Stimulated activated CD8-positive, alpha-beta memory T cell treated with anti-CD3 and anti-CD28 coated beads, Interleukin-7, amount 100 ng/mL, for 48 hours (primary cell): Measurements from ENCODE around the gene ZSCAN18.
"Not testable (repeated sequence)": the region's sequence is repeated elsewhere in the genome, so short reads cannot be mapped to it uniquely, and the experiment has no call there.

Experiments used
- DNase-seq, 2 donors: peaks; one replicate each; pipeline ENCODE4 v3.0.0-alpha.2; 2020; ENCODE audit warnings: low read depth in 1 of 2; ENCODE audit errors: extremely low read depth in 1 of 2

Gene ZSCAN18

DNA sequence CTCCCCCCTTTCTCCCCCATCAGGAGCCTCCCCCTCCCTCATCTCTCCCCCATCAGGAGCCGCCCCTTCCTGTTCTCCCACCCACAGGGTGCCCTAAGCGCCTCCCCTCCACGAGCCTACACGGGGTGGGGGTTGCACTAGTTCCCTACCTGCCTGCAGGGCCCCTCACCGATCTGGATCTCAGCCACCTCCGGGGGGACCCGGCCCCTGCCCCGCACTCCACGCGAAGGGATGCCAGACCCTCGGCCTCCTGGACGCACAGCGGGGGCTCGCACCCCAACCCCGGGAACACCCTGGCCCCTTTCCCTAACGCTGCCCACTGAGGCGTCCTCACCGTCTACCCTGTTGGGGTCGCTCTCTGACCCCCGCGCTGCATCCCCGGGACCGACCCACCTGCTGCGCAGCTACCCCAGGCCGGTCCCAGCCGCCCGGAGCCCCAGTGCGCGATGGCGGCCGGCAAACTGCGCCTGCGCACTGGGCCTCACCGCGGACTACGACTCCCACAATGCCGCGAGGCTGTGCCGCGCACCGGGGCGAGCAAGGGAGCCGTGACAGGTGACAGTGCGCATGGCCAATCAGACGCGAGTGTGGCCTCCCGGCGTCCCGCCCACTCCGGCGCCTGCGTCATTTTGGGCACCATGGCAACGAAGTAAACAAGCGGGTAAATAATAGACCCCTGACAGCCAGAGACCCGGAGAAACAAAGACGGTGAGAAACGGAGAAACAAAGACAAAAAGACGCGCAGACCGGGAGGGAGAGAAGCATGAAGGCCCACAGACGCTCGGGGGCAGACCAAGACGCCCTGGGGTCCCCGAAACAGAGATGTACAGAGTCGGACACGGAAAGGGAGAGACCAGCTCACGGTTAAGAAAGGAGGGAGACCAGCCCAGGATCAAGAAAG, at the start of gene ZSCAN18:
Gene ZSCAN18, minus strand, starts transcription at position 451 of the 901 bp plus-strand sequence. CDS start 7,964 bp downstream, outside the sequence.
- peak; percentile 84 to 89 for DNase-seq

GRCh38 chr19:58147475-58147874, 49.4 kb upstream of the ZSCAN18 start:
- not testable (repeated sequence) for DNase-seq

DNA sequence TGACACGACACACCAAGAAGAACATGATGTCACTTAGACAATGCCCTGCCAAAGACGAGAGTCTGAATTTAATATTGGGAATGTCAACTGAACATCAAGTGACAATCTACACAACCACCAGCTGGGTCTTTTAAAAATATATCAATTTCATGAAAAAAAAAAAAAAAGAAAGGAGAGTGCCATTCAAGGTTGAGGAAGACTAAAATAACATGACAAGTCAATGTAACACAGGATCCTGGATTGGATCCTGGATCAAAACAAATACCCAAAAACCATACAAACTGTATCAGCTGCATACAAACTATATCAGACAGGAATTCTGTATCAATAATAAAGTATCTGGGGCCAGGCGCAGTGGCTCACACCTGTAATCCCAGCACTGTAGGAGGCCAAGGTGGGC, 47.8 kb upstream of the ZSCAN18 start:
- DNase-seq: no peak

- DNase-seq: no peak
These were observed 36.2 kb upstream of the ZSCAN18 start for GRCh38 chr19:58134244-58134643.

DNA sequence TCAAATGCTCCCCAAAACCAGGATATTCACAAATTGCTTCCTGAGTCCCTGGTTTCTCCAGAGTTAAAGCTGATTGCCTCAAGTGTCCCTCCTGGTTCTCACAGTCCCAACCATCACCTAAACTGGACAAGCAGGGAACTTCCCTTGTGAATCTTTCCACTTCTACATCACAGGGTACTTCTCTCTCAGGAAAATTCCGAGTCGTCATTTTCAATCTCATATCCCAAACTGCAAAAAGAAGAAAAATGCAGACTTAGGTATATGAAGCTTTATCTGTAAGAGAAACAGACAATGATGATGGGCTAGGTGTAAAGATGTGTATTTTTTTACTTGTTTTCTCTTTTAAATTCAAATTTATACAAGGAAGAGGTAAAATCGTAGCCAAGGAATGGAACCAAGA, 31.3 kb upstream of the ZSCAN18 start:
- no peak for DNase-seq

GRCh38 chr19:58128041-58128685, 30.1 kb upstream of the ZSCAN18 start:
- no peak for DNase-seq

DNA sequence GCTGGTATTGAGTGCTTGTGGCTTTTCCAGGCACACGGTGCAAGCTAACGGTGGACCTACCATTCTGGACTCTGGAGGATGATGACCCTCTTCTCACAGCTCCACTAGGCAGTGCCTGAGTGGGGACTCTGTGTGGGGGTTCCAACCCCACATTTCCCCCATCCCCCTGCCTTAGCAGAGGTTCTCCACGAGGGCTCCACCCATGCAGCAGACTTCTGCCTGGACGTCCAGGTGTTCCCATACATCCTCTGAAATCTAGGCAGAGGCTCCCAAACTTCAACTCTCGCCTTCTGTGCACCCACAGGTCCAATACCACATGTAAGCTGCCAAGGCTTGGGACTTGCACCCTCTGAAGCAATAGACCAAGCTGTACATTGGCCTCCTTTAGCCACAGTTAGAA, 25.3 kb upstream of the ZSCAN18 start:
- DNase-seq: no peak

- DNase-seq: no peak
These were observed 21.1 kb upstream of the ZSCAN18 start for GRCh38 chr19:58118979-58119733.

DNA sequence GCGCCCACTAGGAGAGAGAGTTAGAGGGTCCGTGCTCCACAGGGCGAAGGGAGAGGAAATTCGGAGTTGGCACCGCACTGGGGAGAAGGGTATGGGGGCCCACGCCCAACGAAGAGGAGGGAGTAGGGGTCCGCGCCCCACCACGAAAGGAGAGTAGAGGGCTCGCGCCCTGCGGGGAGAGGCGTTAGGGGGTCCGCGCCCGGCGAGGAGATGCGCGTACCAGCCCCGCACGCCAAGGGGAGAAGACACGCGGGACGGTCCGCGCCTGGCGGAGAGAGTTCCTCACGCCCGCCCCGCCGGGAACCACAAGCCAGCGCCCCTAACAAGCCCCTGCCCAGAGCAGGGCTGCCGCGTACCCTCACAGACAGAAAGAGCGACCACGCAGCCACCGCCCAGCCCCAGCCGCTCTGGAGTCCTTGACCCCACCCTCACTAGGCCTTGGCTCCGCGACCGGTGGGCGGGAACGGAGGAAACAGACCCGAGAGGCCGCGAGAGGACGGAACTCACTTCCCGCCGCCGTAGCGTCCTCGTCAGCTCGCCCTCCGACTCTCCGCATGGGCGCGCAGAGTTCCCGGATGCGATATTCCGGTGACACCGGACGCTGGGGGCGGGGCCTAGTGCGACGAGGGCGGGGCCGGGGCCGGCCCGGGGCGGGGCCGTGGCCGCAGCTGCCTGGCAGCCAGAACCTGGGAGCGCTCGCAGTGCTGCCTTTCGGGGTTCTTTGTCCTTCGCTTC, 20.0 kb upstream of the ZSCAN18 start:
- DNase-seq: no peak

- no peak for DNase-seq
These were observed 10.5 kb upstream of the ZSCAN18 start for GRCh38 chr19:58108546-58108817.

DNA sequence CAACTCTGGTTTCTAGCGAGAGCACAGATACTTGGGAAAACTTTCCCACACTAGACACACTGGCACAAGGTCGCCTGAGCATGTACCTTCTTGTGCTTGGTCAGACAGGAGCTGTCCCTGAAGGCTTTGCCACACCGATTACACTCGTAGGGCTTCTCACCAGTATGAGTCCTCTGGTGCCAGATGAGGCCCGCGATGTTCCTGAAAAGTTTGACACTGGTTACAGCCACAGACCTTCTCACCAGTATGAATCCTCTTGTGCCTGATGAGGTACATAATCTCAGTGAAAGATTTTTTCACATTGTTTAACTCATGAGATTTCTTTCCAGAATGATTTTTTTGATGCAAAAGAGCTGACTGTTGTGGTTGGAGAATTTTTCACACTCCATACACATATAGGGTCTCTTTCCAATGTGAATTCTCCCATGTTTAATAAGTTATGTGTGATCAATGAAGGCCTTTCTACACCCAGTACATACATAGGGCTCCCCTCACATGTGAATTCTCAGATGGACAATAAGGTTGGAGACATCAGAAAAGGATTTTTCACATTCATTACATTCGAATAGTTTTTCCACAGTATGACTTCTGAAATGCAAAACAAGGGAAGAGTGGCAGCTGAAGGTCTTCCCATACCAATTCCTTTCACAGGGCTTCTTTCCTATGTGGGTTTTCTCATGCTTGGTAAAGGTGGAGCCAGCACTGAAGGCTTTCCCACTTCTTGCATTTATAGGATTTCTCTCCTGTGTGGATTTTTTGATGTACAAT, 9.9 kb upstream of the ZSCAN18 start:
- no peak for DNase-seq

DNA sequence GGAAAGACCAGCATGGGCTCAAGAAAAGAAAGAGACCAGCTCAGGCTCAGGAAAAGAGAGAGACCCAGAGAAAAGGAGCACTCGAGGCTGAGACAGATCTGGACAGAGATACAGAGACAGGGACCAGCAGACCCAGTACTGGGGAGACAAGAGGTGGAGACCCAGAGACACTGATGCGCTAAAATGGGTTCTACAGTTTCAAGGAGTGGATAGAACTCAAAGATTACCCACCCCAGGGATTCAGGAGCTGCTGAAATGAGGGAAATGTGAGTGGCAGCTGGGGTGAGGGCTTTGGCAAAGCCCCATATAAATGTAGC, 609 bp upstream of the ZSCAN18 start:
- DNase-seq: no peak

DNA sequence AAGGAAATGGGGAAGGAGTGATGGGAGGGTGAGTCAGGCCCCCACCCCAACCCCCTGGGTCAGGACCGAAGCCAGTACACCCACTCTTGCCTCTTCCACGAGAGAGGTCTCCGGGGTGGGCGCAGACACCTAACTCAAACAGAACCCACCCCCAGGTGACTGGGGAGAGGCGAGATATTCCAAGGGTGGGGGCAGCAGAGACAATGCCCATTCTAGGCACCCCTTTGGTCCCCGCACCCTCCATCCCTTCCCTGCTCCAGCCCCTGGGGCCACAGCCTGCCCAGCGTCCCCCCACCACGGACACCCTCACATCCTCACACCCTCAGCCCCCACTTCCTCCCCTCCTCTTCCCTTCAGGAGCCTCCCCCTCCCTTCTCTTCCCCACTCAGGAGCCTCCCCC, 682 bp downstream of the ZSCAN18 start:
- DNase-seq: no peak

- DNase-seq: no peak
These were observed 1.1 kb downstream of the ZSCAN18 start for GRCh38 chr19:58096884-58097283.

DNA sequence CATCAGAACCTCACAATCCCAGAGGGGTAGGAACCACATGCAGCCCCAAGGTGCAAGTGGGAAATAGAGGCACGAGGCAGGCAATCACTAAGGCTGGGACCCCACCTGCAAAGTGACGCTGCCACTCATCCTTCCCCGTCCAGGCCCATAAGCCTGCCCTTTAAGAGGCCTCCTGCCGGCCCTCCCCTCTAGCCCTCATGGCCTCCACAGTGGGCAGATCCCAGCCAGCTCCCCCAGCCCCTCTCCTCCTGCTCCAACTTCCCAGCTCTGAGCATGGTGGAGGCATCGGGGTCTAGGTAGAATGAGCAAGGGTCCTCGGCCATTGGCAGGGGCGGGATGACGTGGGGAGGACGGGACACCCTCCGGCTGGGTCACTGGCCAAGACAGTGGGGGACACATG, 2.7 kb downstream of the ZSCAN18 start:
- no peak for DNase-seq

DNA sequence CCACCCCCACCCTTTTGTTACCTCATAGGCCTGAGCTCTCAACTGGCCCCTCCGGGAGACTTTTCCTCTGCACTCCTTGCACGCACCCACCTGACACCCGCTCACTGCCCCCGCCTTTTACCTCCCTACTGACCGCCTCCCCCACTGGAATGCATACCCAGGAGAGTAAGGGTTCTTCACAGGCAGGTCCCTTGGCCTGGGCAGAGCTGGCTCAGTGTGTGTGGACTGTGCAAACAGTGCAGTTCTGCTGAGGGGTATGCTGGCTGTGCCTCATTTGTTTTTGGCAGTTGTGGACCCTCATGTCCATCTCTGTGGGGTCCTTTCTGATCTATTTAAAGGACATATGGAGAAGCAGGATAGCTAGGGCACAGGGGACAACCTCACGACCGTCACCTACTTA, 5.0 kb downstream of the ZSCAN18 start:
- no peak for DNase-seq

- no peak for DNase-seq
These were observed 6.6 kb downstream of the ZSCAN18 start for GRCh38 chr19:58091251-58091995.

GRCh38 chr19:58089846-58090245, 8.2 kb downstream of the ZSCAN18 start:
- no peak for DNase-seq

DNA sequence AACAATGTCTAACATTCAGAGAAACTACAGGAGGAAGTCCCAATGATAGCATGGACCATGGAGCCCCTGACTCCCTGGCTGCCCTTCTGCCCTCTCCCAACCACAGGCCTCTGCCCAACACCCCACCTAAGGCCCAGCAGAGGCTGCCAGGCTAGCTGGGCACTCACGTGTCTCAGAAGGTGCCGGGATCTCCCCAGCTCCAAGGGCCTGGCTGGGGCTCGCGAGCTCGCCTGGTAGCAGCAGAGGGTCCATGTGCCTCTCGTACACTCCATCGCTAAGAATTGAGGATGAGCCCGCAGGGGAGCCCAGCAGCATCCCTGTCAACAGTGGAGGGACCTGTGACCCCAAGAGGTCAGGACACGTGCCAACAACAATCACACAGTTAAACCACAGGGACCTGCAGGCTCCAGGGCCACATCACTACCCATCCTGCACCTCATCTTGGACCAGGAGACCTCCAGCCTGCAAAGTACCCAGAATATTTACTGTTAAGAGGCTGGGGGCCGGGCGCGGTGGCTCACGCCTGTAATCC, 9.4 kb downstream of the ZSCAN18 start:
- DNase-seq: no peak
